Colonic mucosa (tissue), 4 donors: ENCODE measurements around the gene UACA. TPM values are rescaled to one million over a fixed set of nuclear protein-coding genes. Genes with fewer than 3 reads are reported as not detected.

ENCODE experiments used
- DNase-seq: peaks from one replicate; pipeline ENCODE4 v3.0.0-alpha.2; 2020
- H3K27ac ChIP-seq: fragments of 200-600 bp; one replicate; pipeline ENCODE4 v1.8.0; 2021
- H3K27me3 ChIP-seq: fragments of 200-600 bp; one replicate; pipeline ENCODE4 v1.8.0; 2021
- H3K36me3 ChIP-seq: fragments of 200-600 bp; one replicate; pipeline ENCODE4 v1.8.0; 2021
- H3K4me1 ChIP-seq: fragments of 200-600 bp; one replicate; pipeline ENCODE4 v1.8.0; 2021; ENCODE audit warnings: mild to moderate bottlenecking
- H3K4me3 ChIP-seq: fragments of 200-600 bp; one replicate; pipeline ENCODE4 v1.8.0; 2021
- H3K9ac ChIP-seq, 2 donors: one replicate each; pipeline ENCODE4 v1.7.0; 2013; ENCODE audit warnings: control low read depth in 2 of 2, low read depth in 2 of 2, low read length in 2 of 2
- H3K9me3 ChIP-seq: fragments of 200-600 bp; one replicate; pipeline ENCODE4 v1.8.0; 2021
- CTCF ChIP-seq: fragments of 200-600 bp; IDR thresholded peaks from one replicate; pipeline ENCODE4 v1.8.0; 2022; ENCODE audit warnings: antibody characterized with exemption, mild to moderate bottlenecking
- intact Hi-C: fragments of 100-400 bp; cut with DNase I; formaldehyde crosslinking; loops from one replicate; pipeline ENCODE4 v1.14.1; 2022
- total RNA-seq, 2 donors: library from RNA; stranded (reverse); fragmentation: NEBNext Ultra II Directional in 1 of 2; extraction: Animal tissue kit (Norgen Biotek cat#: 25700) in 1 of 2; gene quantifications; one replicate each; pipeline ENCODE4 v1.2.1, GENCODE V29; 2021
- donor health status: healthy.
- donor health status: DM: no; HTN: no; CAD: no.
- donor health status: DM: no; HTN: no; CAD: no.

Gene UACA
- total RNA-seq, 2 donors from 2014 or later, result 55.4 to 57.3 TPM

- Histone ChIP-seq H3K27ac (no peak overlapping the region), H3K27me3 (no peaks in the 10 kb centered on the region), H3K36me3 (no peaks in the 10 kb centered on the region), H3K4me1 (no peaks in the 10 kb centered on the region), H3K4me3 (no peak overlapping the region), H3K9me3 (no peaks in the 10 kb centered on the region), H3K9ac (no peak overlapping the region)
- no peak for DNase-seq
- no peak for TF ChIP-seq CTCF
- intact Hi-C loops, result no loop called here
These were observed 63.5 kb downstream of the UACA start for GRCh38 chr15:70699890-70700289.

GRCh38 chr15:70698836-70699390 is 64.4 kb downstream of the UACA start:
- Histone ChIP-seq H3K27me3 (no peaks in the 10 kb centered on the region), H3K4me1 (no peaks in the 10 kb centered on the region), H3K4me3 (no peak overlapping the region), H3K27ac (no peak overlapping the region), H3K9ac (no peak overlapping the region), H3K9me3 (no peaks in the 10 kb centered on the region), H3K36me3 (no peaks in the 10 kb centered on the region)
- no peak for TF ChIP-seq CTCF
- intact Hi-C loops, result no loop called here
- DNase-seq, result no peak

- DNase-seq, result no peak
- Histone ChIP-seq H3K27me3 (no peaks in the 10 kb centered on the region), H3K9me3 (no peaks in the 10 kb centered on the region), H3K9ac (no peak overlapping the region), H3K36me3 (no peaks in the 10 kb centered on the region), H3K4me3 (no peak overlapping the region), H3K27ac (no peak overlapping the region), H3K4me1 (no peaks in the 10 kb centered on the region)
- no peak for TF ChIP-seq CTCF
- intact Hi-C loops, result no loop called here
These were observed 64.9 kb downstream of the UACA start for GRCh38 chr15:70698426-70698825.

- no peak for TF ChIP-seq CTCF
- Histone ChIP-seq H3K9me3 (no peaks in the 10 kb centered on the region), H3K9ac (no peak overlapping the region), H3K27ac (no peak overlapping the region), H3K4me3 (no peak overlapping the region), H3K27me3 (no peaks in the 10 kb centered on the region), H3K36me3 (no peaks in the 10 kb centered on the region), H3K4me1 (no peaks in the 10 kb centered on the region)
- intact Hi-C loops, result no loop called here
- DNase-seq, result no peak
These were observed 72.7 kb downstream of the UACA start for GRCh38 chr15:70690491-70691276.

- no peak for TF ChIP-seq CTCF
- Histone ChIP-seq H3K4me3 (no peak overlapping the region), H3K9me3 (no peaks in the 10 kb centered on the region), H3K27ac (no peak overlapping the region), H3K27me3 (no peaks in the 10 kb centered on the region), H3K36me3 (no peaks in the 10 kb centered on the region), H3K9ac (no peak overlapping the region), H3K4me1 (no peaks in the 10 kb centered on the region)
- intact Hi-C loops, result no loop called here
- no peak for DNase-seq
These were observed 73.3 kb downstream of the UACA start for GRCh38 chr15:70690021-70690420.
